GM19463 (cell line): ENCODE data around the gene BMPR1A.
"Not testable (repeated sequence)": the region's sequence is repeated elsewhere in the genome, so short reads cannot be mapped to it uniquely, and the experiment has no call there.

Source experiments
- ATAC-seq: cut with Tn5 transposase; IDR thresholded peaks from one replicate; pipeline ENCODE4 v1.9.1; 2021; ENCODE audit warnings: mild to moderate bottlenecking, moderate library complexity; ENCODE audit not compliant: unreplicated experiment

The BMPR1A gene

GRCh38 chr10:86963341-86963919 is 207.0 kb downstream of the BMPR1A start:
- ATAC-seq, result no peak

GRCh38 chr10:86964061-86964846 is 207.8 kb downstream of the BMPR1A start:
- no peak for ATAC-seq

GRCh38 chr10:86964847-86965190 is 208.4 kb downstream of the BMPR1A start:
- ATAC-seq, result no peak

DNA sequence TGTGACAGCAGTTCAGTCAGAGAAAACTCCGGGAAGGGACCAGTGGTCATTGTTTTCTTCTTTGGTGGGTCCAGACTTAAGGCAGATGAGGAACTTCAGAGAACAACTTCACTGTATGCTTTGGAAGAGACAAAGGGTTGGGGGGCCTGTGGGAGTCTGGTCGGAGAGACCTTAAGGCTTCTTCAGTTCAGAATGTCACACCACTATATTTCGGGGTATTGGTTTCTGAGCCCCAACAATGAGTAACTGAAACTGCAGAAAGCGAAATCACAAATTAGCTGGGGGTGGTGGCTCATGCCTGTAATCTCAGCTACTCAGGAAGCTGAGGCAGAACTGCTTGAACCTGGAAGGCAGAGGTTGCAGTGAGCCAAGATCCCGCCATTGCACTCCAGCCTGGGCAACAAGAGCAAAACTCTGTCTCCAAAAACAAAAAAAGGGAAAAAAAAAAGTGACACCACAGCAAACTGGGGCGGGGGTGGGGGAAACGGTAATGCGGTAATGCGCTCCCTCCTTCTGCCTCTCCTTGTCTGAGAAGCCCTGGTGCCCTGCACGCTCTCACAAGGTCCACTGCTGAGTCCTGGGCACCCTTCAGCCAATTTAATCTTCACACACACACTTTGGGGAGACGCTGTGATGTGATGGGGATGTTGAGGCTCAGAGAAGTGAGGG is 209.7 kb downstream of the BMPR1A start:
- ATAC-seq, result no peak

GRCh38 chr10:86967481-86967941 is 211.1 kb downstream of the BMPR1A start:
- ATAC-seq, result no peak

- ATAC-seq, result no peak
Observed at GRCh38 chr10:86968271-86968993, 212.0 kb downstream of the BMPR1A start, which contains the start of gene ADIRF. ADIRF (plus strand) TSS chr10:86968482; CDS start chr10:86968545, 63 bp downstream.

- no peak for ATAC-seq
Observed at GRCh38 chr10:86968994-86969355, 212.6 kb downstream of the BMPR1A start.

- ATAC-seq, result no peak
Observed at GRCh38 chr10:86969421-86970041, 213.1 kb downstream of the BMPR1A start.

DNA sequence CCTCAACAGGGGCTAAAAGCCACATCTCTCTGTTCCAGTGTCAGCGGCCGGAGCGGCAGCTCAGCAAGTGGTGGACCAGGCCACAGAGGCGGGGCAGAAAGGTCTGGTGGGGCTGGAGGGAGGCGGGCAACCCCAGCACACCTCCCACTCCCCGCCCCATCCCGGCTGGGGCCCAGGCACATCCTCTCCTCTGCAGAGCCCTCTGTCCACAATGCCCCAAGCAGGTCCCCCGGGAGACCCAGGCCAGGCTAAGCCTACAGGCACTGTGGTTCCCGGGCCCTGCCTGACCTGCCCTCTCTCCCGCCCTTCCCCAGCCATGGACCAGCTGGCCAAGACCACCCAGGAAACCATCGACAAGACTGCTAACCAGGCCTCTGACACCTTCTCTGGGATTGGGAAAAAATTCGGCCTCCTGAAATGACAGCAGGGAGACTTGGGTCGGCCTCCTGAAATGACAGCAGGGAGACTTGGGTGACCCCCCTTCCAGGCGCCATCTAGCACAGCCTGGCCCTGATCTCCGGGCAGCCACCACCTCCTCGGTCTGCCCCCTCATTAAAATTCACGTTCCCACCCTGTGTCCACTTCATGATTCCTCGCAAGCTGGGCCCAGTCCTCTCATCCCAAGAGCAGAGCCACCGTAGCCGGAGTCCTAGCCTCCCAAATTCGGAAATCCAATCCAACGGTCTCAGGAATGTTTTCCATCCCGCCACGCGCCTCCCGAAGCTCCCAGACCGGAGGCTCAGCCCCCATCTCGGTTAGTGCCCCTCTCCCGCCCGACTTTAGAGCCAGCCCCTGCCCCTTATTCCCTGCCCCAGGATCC is 214.0 kb downstream of the BMPR1A start:
- no peak for ATAC-seq

GRCh38 chr10:86970982-86971231 is 214.5 kb downstream of the BMPR1A start:
- ATAC-seq, result no peak

DNA sequence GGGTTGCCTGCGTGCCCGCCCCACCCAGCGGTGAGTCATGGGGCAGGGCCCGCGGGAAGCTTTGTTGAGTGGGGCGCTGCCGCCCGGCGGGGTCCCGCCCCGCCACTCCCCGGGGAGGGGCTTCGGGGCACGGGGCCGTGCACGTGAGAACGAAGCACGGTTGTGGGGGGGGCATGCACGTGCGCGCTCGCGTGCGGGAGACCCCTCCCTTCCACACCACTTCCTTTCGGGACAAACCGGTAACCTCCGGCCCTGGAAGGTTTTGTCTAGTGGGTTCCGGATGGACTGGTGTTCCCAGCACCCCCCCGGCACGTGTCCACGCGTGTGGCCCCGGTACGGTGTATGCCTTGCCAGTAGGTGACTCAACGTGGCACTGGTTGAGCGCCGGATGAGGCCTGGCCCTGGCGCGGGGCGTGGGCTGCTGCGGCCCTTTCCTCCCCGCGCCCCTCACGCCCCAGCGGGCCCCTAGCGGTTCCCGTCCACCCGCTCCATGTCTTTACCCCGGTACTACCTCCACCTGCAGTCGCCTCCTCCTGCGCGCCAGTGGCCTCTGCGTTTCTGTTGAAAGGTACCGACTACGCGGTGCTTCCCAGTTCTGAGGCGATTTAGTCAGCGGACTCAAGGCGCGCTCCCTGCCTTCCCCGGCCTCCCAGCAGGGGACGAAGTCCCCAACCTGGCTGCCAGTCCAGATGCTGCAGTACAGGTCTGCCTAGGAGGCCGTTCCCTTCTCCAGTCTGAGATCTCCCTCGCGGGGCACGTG is 215.0 kb downstream of the BMPR1A start:
- peak; percentile 69 for ATAC-seq

DNA sequence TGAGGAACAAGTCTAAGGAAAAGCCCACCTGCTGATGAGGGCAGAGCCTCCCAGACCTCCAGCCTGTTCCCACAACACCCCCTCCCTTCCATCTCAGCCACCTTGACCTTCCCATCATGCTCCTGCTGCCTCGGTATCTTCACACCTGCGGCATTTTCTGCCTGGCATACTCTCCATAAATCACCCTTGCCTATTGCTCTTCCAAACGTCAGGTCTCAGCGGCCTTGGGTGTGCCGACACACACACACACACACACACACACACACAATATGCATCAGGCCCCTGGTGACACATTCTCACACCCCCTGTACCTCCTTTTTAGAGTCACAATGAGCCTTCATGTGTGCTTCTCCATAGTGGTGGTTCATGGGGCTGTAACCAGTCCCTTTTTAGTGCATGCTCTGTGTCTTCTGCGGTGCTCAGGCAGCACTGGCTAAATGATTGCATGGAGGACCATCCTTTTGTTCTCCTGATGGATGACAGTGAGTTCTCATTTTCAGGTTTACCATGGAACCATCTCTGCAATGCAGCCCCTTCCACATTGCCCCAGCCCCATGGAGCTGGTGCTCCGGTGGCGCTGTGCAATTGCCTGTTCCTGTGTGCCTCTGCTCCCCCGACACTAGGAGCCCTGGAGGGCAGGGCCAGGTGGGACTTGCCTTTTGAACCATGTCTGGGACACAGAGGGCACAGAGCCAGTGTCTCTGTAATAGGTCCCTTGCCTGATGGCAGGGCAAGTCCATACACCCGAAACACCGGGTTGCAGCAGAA is 216.4 kb downstream of the BMPR1A start:
- no peak for ATAC-seq

- no peak for ATAC-seq
Observed at GRCh38 chr10:86974484-86974883, 218.1 kb downstream of the BMPR1A start.

- no peak for ATAC-seq
Observed at GRCh38 chr10:86976362-86977056, 220.1 kb downstream of the BMPR1A start.

GRCh38 chr10:86978457-86978856 is 222.0 kb downstream of the BMPR1A start:
- ATAC-seq, result not testable (repeated sequence)

- no peak for ATAC-seq
Observed at GRCh38 chr10:86979296-86979818, 222.9 kb downstream of the BMPR1A start.

DNA sequence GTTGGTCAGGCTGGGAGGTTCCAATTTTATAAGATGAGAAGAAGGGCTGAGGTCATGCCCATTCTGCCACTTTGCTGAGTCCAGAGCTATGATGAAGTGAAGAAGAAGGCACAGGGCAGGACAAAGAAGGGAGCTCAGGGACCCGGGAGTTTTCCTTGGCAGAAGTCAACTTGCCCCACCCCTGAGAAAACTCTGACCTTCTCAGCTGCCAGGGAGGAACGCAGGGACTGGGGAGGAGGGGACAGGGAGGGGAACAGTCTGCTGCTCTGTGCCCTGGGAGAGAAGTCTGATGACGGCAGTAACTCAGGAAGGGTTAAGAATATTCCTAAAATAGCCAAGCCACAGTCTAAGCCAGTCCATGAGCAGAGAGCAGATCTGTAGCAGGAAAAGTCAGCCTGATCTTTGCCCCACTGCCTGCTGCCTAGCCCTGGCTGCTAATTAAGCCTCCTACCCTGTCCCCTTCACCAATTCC is 223.6 kb downstream of the BMPR1A start:
- ATAC-seq, result no peak

DNA sequence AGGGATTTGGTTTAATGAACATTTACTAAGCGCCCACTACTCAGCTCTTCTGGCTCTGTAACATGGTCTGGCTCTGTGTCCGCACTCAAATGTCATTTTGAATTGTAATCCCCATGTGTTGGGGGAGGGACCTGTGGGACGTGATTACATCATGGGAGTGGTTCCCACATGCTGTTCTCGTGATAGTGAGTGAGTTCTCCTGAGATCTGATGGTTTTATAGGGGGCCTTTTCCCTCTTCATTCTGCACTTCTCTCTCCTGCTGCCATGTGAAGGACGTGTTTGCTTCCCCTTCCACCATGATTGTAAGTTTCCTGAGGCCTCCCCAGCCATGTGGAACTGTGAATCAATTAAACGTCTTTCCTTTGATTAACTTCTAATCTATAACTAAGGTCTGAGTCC is 224.6 kb downstream of the BMPR1A start:
- ATAC-seq, result not testable (repeated sequence)
